MCF 10A (cell line): ENCODE data around the gene C6orf136. TPM values are rescaled to one million over a fixed set of nuclear protein-coding genes. Genes with fewer than 3 reads are reported as not detected.
A peak's percentile ranks its signal among the peaks of the same experiment; 100 is the strongest.

ENCODE experiments used
- BruUV-seq: library from RNA; stranded (reverse); fragments of 400-500 nt; replicated peaks from 2 replicates; lab custom pipeline; 2021; lab: Mats Ljungman, UMichigan
- CTCF ChIA-PET: fragments of 300-600 bp; sonication (Branson Sonifier 250); formaldehyde crosslinking; extraction: SDS; loops from one replicate; lab custom pipeline; 2021; ENCODE audit warnings: antibody characterized with exemption, inconsistent platforms; lab: Yijun Ruan, JAX
- POLR2A ChIA-PET: fragments of 300-600, 350-650 bp; sonication (Branson Sonifier 250); formaldehyde crosslinking; extraction: SDS; loops from one replicate; lab custom pipeline; 2020; ENCODE audit warnings: antibody characterized with exemption, inconsistent platforms; lab: Yijun Ruan, JAX
- DNase-seq: peaks from one replicate; pipeline ENCODE4 v3.0.0-alpha.2; 2018; ENCODE audit not compliant: unreplicated experiment
- H3K27ac Mint-ChIP-seq: one replicate; pipeline ENCODE4 v1.8.0; 2022; ENCODE audit warnings: mild to moderate bottlenecking, low read depth, mixed read lengths; ENCODE audit not compliant: unreplicated experiment
- H3K27me3 Mint-ChIP-seq: one replicate; pipeline ENCODE4 v1.8.0; 2022; ENCODE audit warnings: mixed read lengths; ENCODE audit not compliant: insufficient read depth, unreplicated experiment
- H3K36me3 Mint-ChIP-seq: one replicate; pipeline ENCODE4 v1.8.0; 2022; ENCODE audit warnings: mild to moderate bottlenecking, moderate library complexity, mixed read lengths; ENCODE audit not compliant: insufficient read depth, unreplicated experiment
- H3K4me1 Mint-ChIP-seq: one replicate; pipeline ENCODE4 v1.8.0; 2022; ENCODE audit warnings: mixed read lengths; ENCODE audit not compliant: insufficient read depth, unreplicated experiment
- H3K4me3 Mint-ChIP-seq: one replicate; pipeline ENCODE4 v1.8.0; 2022; ENCODE audit warnings: mild to moderate bottlenecking, moderate library complexity, mixed read lengths; ENCODE audit not compliant: unreplicated experiment
- H3K9me3 Mint-ChIP-seq: one replicate; pipeline ENCODE4 v1.8.0; 2022; ENCODE audit warnings: mixed read lengths; ENCODE audit not compliant: unreplicated experiment
- CTCF ChIP-seq: fragments of 200-600 bp; IDR thresholded peaks from one replicate; pipeline ENCODE4 v1.8.0; 2022; ENCODE audit warnings: antibody characterized with exemption, mild to moderate bottlenecking; ENCODE audit not compliant: unreplicated experiment
- intact Hi-C: fragments of 100-400 bp; cut with micrococcal nuclease; formaldehyde crosslinking; loops from 2 replicates; pipeline ENCODE4 v1.14.1; 2022
- total RNA-seq: library from RNA; stranded (reverse); gene quantifications from 2 replicates; pipeline ENCODE4 v1.2.3, GENCODE V29; 2022

C6orf136 gene
- total RNA-seq, 1 experiment from 2014 or later = 10.3 TPM

GRCh38 chr6:30684386-30685156 lies 37.6 kb downstream of the C6orf136 start:
- ChIA-PET CTCF (interaction anchor here (0.6 to 17.5 kb wide), 8 partner anchors 9 to 221 kb away, joined by 3 to 537 read pairs (median 4); partner anchors contain the start of genes MDC1 and TUBB), POLR2A (interaction anchor here (0.6 to 6.5 kb wide), 12 partner anchors 11 to 395 kb away, joined by 3 to 251 read pairs (median 5); partner anchors contain the start of genes DDR1, MDC1, MRPS18B and PPP1R10)
- peak overlapping the region; percentile 94 for H3K4me3 Mint-ChIP-seq
- H3K27me3 Mint-ChIP-seq = no peaks in the 10 kb centered on the region
- no peak for TF ChIP-seq CTCF
- H3K4me1 Mint-ChIP-seq = peaks cover 63% of the 10 kb centered on the region
- H3K9me3 Mint-ChIP-seq = no peaks in the 10 kb centered on the region
- no peak for DNase-seq
- peaks cover 44% of the 10 kb centered on the region for H3K36me3 Mint-ChIP-seq
- intact Hi-C loops = loop anchor here (5.0 kb wide), 1 partner anchor 138 kb away; no protein-coding TSS in a partner anchor
- peak overlapping the region; percentile 80 for H3K27ac Mint-ChIP-seq
- BruUV-seq = no TSS peak

- peak; percentile 19 for TF ChIP-seq CTCF
- POLR2A ChIA-PET = interaction anchor here (0.6 to 6.5 kb wide), 16 partner anchors 10 to 425 kb away, joined by 3 to 251 read pairs (median 4); partner anchors contain the start of genes DDR1, DHX16, MDC1 and MRPS18B
- no peaks in the 10 kb centered on the region for H3K9me3 Mint-ChIP-seq
- intact Hi-C loops = loop anchor here (1.0 to 5.0 kb wide), 3 partner anchors 32 to 191 kb away; partner anchors contain the start of gene MDC1
- H3K4me3 Mint-ChIP-seq = peak overlapping the region; percentile 94
- peaks cover 71% of the 10 kb centered on the region for H3K4me1 Mint-ChIP-seq
- H3K27me3 Mint-ChIP-seq = no peaks in the 10 kb centered on the region
- peak; percentile 56 for DNase-seq
- peak overlapping the region; percentile 80 for H3K27ac Mint-ChIP-seq
- peaks cover 36% of the 10 kb centered on the region for H3K36me3 Mint-ChIP-seq
- BruUV-seq = no TSS peak
- CTCF ChIA-PET = interaction anchor here (0.6 to 17.5 kb wide), 8 partner anchors 10 to 221 kb away, joined by 3 to 537 read pairs (median 4); partner anchors contain the start of genes MDC1 and TUBB
Observed at GRCh38 chr6:30685157-30686008, 38.5 kb downstream of the C6orf136 start.

- H3K9me3 Mint-ChIP-seq = no peaks in the 10 kb centered on the region
- peaks cover 27% of the 10 kb centered on the region for H3K36me3 Mint-ChIP-seq
- peak; percentile 74 for DNase-seq
- peak within 1 kb of the TSS; percentile 80 for H3K27ac Mint-ChIP-seq
- CTCF ChIA-PET = interaction anchor here (0.7 to 17.5 kb wide), 4 partner anchors 10 to 54 kb away, joined by 3 to 537 read pairs (median 5); partner anchors contain the start of genes MDC1 and TUBB
- no peak for TF ChIP-seq CTCF
- intact Hi-C loops = loop anchor here (1.0 to 5.0 kb wide), 3 partner anchors 31 to 191 kb away; partner anchors contain the start of gene MDC1
- POLR2A ChIA-PET = interaction anchor here (0.6 to 6.5 kb wide), 12 partner anchors 13 to 425 kb away, joined by 3 to 251 read pairs (median 4); partner anchors contain the start of genes DDR1, DHX16, MDC1 and TUBB
- peak within 1 kb of the TSS; percentile 94 for H3K4me3 Mint-ChIP-seq
- peaks cover 71% of the 10 kb centered on the region for H3K4me1 Mint-ChIP-seq
- no peaks in the 10 kb centered on the region for H3K27me3 Mint-ChIP-seq
- TSS peak; percentile 30 for BruUV-seq
Observed at GRCh38 chr6:30686009-30686907, 39.3 kb downstream of the C6orf136 start, which contains the start of gene PPP1R18. PPP1R18 (minus strand) TSS chr6:30686645; CDS start chr6:30686018, 627 bp downstream.
